GM19438 (cell line): ENCODE results near the gene RILP.

ENCODE experiments used
- ATAC-seq: cut with Tn5 transposase; IDR thresholded peaks from one replicate; pipeline ENCODE4 v1.9.1; 2021; ENCODE audit warnings: low read depth; ENCODE audit not compliant: unreplicated experiment

Gene RILP

GRCh38 chr17:1629504-1630310 lies 20.0 kb downstream of the RILP start:
- ATAC-seq: no peak

- ATAC-seq: peak; percentile 54
Observed at GRCh38 chr17:1628856-1629503, 20.7 kb downstream of the RILP start.

- ATAC-seq: peak; percentile 45
Observed at GRCh38 chr17:1627982-1628855, 21.4 kb downstream of the RILP start, which contains the start of gene SLC43A2. Gene SLC43A2 (minus strand): TSS chr17:1628834. CDS start chr17:1627874, 960 bp downstream.

- no peak for ATAC-seq
Observed at GRCh38 chr17:1627182-1627981, 22.3 kb downstream of the RILP start.

GRCh38 chr17:1626333-1626732 lies 23.3 kb downstream of the RILP start:
- ATAC-seq: no peak

- ATAC-seq: no peak
Observed at GRCh38 chr17:1625581-1625980, 24.1 kb downstream of the RILP start.

GRCh38 chr17:1625053-1625452 lies 24.6 kb downstream of the RILP start:
- ATAC-seq: no peak

- no peak for ATAC-seq
Observed at GRCh38 chr17:1624650-1625049, 25.0 kb downstream of the RILP start.

GRCh38 chr17:1623057-1623630 lies 26.5 kb downstream of the RILP start:
- no peak for ATAC-seq

- ATAC-seq: no peak
Observed at GRCh38 chr17:1621273-1621954, 28.3 kb downstream of the RILP start.

GRCh38 chr17:1620486-1620885 lies 29.2 kb downstream of the RILP start:
- no peak for ATAC-seq

GRCh38 chr17:1617620-1618174 lies 32.0 kb downstream of the RILP start:
- no peak for ATAC-seq

- no peak for ATAC-seq
Observed at GRCh38 chr17:1616101-1616500, 33.6 kb downstream of the RILP start.

GRCh38 chr17:1612400-1612799 lies 37.3 kb downstream of the RILP start:
- no peak for ATAC-seq

GRCh38 chr17:1611715-1612114 lies 38.0 kb downstream of the RILP start:
- no peak for ATAC-seq

GRCh38 chr17:1608676-1609075 lies 41.0 kb downstream of the RILP start:
- no peak for ATAC-seq

- no peak for ATAC-seq
Observed at GRCh38 chr17:1607971-1608320, 41.7 kb downstream of the RILP start.

- ATAC-seq: no peak
Observed at GRCh38 chr17:1606352-1606985, 43.2 kb downstream of the RILP start.
